HCT116 (cell line): ENCODE results near the gene PITPNC1.

Source experiments
- EZH2phosphoT487 ChIP-seq: fragments of 200-600 bp; IDR thresholded peaks from 2 replicates; pipeline ENCODE4 v1.6.1; 2018; ENCODE audit warnings: antibody characterized with exemption, borderline replicate concordance
- POLR2A ChIP-seq: IDR thresholded peaks from 2 replicates; pipeline ENCODE4 v1.7.0; 2011; ENCODE audit warnings: borderline replicate concordance; ENCODE audit not compliant: insufficient read depth, insufficient read length; ENCODE audit errors: extremely low read depth
- TF ChIP-seq, protein P1 (sequence below), 3 experiments: fragments of 200-600 bp in 1 of 3; sonication (generic) in 1 of 3; IDR thresholded peaks in 2 of 3; conservative IDR thresholded peaks in 1 of 3; 2 replicates each; pipeline ENCODE4 v1.5.1; 2012 to 2017; ENCODE audit warnings: low read depth in 2 of 3, low read length in 2 of 3, antibody characterized with exemption in 1 of 3, borderline replicate concordance in 1 of 3, control low read depth in 1 of 3, mild to moderate bottlenecking in 1 of 3, mixed read lengths in 1 of 3, mixed run types in 1 of 3, moderate library complexity in 1 of 3; ENCODE audit not compliant: insufficient read depth in 1 of 3
- TF ChIP-seq, protein P2 (sequence below): IDR thresholded peaks from 2 replicates; pipeline ENCODE4 v1.6.1; 2012; ENCODE audit warnings: low read depth

DNA sequence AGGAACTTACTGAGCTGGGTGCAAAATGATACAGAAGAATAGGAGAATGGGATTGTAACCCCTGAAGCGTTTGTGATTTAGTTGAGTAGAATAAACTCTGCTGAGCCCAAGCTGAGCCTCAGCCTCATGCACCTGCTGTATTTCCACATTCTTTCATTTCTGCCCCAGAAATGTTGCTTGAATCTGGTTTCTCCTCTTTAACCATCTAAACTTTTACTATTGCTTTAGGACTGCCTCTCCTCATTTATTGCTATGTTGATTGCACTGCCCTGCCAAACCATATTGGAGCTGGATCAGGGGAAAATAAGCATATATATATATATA lies 64.8 kb downstream of the PITPNC1 start:
- TF ChIP-seq, protein P1, sequence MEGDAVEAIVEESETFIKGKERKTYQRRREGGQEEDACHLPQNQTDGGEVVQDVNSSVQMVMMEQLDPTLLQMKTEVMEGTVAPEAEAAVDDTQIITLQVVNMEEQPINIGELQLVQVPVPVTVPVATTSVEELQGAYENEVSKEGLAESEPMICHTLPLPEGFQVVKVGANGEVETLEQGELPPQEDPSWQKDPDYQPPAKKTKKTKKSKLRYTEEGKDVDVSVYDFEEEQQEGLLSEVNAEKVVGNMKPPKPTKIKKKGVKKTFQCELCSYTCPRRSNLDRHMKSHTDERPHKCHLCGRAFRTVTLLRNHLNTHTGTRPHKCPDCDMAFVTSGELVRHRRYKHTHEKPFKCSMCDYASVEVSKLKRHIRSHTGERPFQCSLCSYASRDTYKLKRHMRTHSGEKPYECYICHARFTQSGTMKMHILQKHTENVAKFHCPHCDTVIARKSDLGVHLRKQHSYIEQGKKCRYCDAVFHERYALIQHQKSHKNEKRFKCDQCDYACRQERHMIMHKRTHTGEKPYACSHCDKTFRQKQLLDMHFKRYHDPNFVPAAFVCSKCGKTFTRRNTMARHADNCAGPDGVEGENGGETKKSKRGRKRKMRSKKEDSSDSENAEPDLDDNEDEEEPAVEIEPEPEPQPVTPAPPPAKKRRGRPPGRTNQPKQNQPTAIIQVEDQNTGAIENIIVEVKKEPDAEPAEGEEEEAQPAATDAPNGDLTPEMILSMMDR (IDR thresholded peaks at IDR 0.05 in 2 of 3, conservative IDR thresholded peaks at IDR 0.05 in 1 of 3; ENCODE audit: borderline replicate concordance in 1 of 3, insufficient read depth in 1 of 3, low read depth in 2 of 3, low read length in 2 of 3): no peak
- TF ChIP-seq POLR2A: no peak
- TF ChIP-seq EZH2phosphoT487: no peak
- TF ChIP-seq, protein P2, sequence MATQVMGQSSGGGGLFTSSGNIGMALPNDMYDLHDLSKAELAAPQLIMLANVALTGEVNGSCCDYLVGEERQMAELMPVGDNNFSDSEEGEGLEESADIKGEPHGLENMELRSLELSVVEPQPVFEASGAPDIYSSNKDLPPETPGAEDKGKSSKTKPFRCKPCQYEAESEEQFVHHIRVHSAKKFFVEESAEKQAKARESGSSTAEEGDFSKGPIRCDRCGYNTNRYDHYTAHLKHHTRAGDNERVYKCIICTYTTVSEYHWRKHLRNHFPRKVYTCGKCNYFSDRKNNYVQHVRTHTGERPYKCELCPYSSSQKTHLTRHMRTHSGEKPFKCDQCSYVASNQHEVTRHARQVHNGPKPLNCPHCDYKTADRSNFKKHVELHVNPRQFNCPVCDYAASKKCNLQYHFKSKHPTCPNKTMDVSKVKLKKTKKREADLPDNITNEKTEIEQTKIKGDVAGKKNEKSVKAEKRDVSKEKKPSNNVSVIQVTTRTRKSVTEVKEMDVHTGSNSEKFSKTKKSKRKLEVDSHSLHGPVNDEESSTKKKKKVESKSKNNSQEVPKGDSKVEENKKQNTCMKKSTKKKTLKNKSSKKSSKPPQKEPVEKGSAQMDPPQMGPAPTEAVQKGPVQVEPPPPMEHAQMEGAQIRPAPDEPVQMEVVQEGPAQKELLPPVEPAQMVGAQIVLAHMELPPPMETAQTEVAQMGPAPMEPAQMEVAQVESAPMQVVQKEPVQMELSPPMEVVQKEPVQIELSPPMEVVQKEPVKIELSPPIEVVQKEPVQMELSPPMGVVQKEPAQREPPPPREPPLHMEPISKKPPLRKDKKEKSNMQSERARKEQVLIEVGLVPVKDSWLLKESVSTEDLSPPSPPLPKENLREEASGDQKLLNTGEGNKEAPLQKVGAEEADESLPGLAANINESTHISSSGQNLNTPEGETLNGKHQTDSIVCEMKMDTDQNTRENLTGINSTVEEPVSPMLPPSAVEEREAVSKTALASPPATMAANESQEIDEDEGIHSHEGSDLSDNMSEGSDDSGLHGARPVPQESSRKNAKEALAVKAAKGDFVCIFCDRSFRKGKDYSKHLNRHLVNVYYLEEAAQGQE: no peak
